ENCODE data around the gene MIEF1.

DNA sequence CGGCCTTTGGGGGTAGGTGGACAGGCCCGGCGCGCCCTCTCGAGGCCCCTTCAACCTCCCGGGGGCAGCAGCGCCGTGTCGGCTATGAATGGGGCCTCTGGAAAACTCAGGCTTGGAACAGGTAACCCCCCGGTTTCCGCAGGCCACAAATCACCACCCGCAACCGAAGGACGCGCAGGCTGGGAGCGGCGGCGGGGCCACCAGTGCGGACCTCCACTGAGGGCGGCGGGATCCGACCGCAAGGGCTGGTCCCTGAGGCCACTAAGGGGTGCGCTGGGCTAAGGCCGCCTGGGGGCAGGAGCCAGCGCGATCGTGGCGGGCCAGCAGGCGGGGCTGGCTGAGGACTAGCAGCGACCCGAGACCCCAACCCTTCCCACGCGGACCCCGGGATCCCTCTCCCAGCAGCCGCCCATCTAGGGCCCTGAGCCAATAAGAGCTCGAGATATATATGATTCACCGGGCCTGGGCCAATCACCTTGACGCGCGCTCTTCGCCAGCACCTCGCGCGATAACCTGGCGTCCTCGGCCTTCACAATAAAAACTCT is 17.7 kb downstream of the MIEF1 start:
- TF ChIP-seq, protein P1, sequence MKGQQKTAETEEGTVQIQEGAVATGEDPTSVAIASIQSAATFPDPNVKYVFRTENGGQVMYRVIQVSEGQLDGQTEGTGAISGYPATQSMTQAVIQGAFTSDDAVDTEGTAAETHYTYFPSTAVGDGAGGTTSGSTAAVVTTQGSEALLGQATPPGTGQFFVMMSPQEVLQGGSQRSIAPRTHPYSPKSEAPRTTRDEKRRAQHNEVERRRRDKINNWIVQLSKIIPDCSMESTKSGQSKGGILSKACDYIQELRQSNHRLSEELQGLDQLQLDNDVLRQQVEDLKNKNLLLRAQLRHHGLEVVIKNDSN (IDR thresholded peaks at IDR 0.05): no peak
- TF ChIP-seq, protein P2, sequence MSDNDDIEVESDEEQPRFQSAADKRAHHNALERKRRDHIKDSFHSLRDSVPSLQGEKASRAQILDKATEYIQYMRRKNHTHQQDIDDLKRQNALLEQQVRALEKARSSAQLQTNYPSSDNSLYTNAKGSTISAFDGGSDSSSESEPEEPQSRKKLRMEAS (IDR thresholded peaks at IDR 0.05): no peak
- TF ChIP-seq, protein P3, sequence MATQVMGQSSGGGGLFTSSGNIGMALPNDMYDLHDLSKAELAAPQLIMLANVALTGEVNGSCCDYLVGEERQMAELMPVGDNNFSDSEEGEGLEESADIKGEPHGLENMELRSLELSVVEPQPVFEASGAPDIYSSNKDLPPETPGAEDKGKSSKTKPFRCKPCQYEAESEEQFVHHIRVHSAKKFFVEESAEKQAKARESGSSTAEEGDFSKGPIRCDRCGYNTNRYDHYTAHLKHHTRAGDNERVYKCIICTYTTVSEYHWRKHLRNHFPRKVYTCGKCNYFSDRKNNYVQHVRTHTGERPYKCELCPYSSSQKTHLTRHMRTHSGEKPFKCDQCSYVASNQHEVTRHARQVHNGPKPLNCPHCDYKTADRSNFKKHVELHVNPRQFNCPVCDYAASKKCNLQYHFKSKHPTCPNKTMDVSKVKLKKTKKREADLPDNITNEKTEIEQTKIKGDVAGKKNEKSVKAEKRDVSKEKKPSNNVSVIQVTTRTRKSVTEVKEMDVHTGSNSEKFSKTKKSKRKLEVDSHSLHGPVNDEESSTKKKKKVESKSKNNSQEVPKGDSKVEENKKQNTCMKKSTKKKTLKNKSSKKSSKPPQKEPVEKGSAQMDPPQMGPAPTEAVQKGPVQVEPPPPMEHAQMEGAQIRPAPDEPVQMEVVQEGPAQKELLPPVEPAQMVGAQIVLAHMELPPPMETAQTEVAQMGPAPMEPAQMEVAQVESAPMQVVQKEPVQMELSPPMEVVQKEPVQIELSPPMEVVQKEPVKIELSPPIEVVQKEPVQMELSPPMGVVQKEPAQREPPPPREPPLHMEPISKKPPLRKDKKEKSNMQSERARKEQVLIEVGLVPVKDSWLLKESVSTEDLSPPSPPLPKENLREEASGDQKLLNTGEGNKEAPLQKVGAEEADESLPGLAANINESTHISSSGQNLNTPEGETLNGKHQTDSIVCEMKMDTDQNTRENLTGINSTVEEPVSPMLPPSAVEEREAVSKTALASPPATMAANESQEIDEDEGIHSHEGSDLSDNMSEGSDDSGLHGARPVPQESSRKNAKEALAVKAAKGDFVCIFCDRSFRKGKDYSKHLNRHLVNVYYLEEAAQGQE (IDR thresholded peaks at IDR 0.05; ENCODE audit: low read depth): no peak
- TF ChIP-seq TAF1 (IDR thresholded peaks at IDR 0.05; ENCODE audit: low read depth) (peak; percentile 36), YY1 (IDR thresholded peaks at IDR 0.05; ENCODE audit: low read depth) (peak; percentile 22; the same call in 1 of the 2 replicates), TEAD4 (IDR thresholded peaks at IDR 0.05) (no peak), EP300 (IDR thresholded peaks at IDR 0.05; ENCODE audit: borderline replicate concordance) (no peak), ZBTB7A (IDR thresholded peaks at IDR 0.05; ENCODE audit: low read depth) (peak; percentile 99)

All from Ishikawa (cell line).